DMS53 treated with DMSO at 0.1 percent for 48 hours (cell line): ENCODE measurements around the gene GSTT4.
"Not testable (repeated sequence)": the region's sequence is repeated elsewhere in the genome, so short reads cannot be mapped to it uniquely, and the experiment has no call there.

Source experiments
- DNase-seq: peaks from one replicate; lab custom pipeline; 2025; ENCODE audit not compliant: unreplicated experiment; lab: John Stamatoyannopoulos, UW

Gene GSTT4

GRCh38 chr22:23954193-23954990, 50.9 kb downstream of the GSTT4 start:
- DNase-seq = not testable (repeated sequence)

GRCh38 chr22:23953485-23953884, 51.8 kb downstream of the GSTT4 start:
- DNase-seq = not testable (repeated sequence)

- not testable (repeated sequence) for DNase-seq
Measured at GRCh38 chr22:23952794-23953405, 52.4 kb downstream of the GSTT4 start.

GRCh38 chr22:23951383-23951782, 53.9 kb downstream of the GSTT4 start:
- not testable (repeated sequence) for DNase-seq

- not testable (repeated sequence) for DNase-seq
Measured at GRCh38 chr22:23949764-23950163, 55.5 kb downstream of the GSTT4 start.
